Heart right ventricle (tissue), 16 donors: Measurements from ENCODE around the gene ALDH1A3. TPM values are rescaled to one million over a fixed set of nuclear protein-coding genes. Genes with fewer than 3 reads are reported as not detected.

Experiments used
- ATAC-seq, 8 donors: fragments of 200-7000 bp; cut with Tn5 transposase; one replicate each; pipeline ENCODE4 v1.9.1; 2020; ENCODE audit warnings: mild to moderate bottlenecking in 8 of 8, moderate library complexity in 8 of 8, moderate number of reproducible peaks in 1 of 8
- DNase-seq, 2 donors: peaks; one replicate each; pipeline ENCODE4 v3.0.0-alpha.2; 2020
- H3K27ac ChIP-seq, 10 donors: fragments of 200-600 bp; sonication (generic) in 2 of 10; one replicate each; pipeline versions ENCODE4 v1.5.0 to v1.8.0; 2020 to 2022; ENCODE audit warnings: mild to moderate bottlenecking in 3 of 10
- H3K27me3 ChIP-seq, 7 donors: fragments of 200-600 bp; one replicate each; pipeline ENCODE4 v1.8.0; 2021 to 2022; ENCODE audit warnings: mild to moderate bottlenecking in 2 of 7
- H3K36me3 ChIP-seq, 9 donors: fragments of 200-600 bp; sonication (generic) in 1 of 9; one replicate each; pipeline versions ENCODE4 v1.5.0 to v1.8.0; 2020 to 2022; ENCODE audit warnings: mild to moderate bottlenecking in 2 of 9
- H3K4me1 ChIP-seq, 9 donors: fragments of 200-600 bp; sonication (generic) in 1 of 9; one replicate each; pipeline versions ENCODE4 v1.5.0 to v1.8.0; 2020 to 2022; ENCODE audit warnings: mild to moderate bottlenecking in 4 of 9
- H3K4me3 ChIP-seq, 10 donors: fragments of 200-600 bp; sonication (generic) in 2 of 10; one replicate each; pipeline versions ENCODE4 v1.5.0 to v1.8.0; 2020 to 2022; ENCODE audit warnings: mild to moderate bottlenecking in 7 of 10, moderate library complexity in 2 of 10
- H3K9me3 ChIP-seq, 11 donors: fragments of 200-600 bp in 10 of 11; sonication (generic) in 2 of 11; one replicate each; pipeline versions ENCODE4 v1.5.0 to v1.8.0; 2013 to 2022; ENCODE audit warnings: mild to moderate bottlenecking in 2 of 11, control low read depth in 1 of 11, moderate library complexity in 1 of 11
- WGBS, 2 donors: extraction: QIAGEN DNeasy Blood & Tissue Kit; methylation state at CpG; one replicate each; pipeline ENCODE4 v1.1.7; 2013; ENCODE audit warnings: inconsistent platforms in 1 of 2; 5-methylcytosine and 5-hydroxymethylcytosine counted together
- intact Hi-C, 10 donors: fragments of 100-400 bp; cut with DNase I; formaldehyde crosslinking; loops; one replicate each; pipeline versions ENCODE4 v1.11.1 to v1.14.2; 2022
- long read RNA-seq, 3 donors: library from polyadenylated mRNA; unstranded; transcript quantifications; one replicate each; pipeline ENCODE4 v2.0.0, GENCODE V29; 2020 to 2021
- polyA plus RNA-seq, 2 donors: library from polyadenylated mRNA; stranded (reverse); fragments of 200-250 nt; gene quantifications; one replicate each; pipeline ENCODE4 v1.2.3, GENCODE V29; 2013
- total RNA-seq, 10 donors: library from RNA; stranded (reverse); fragmentation: NEBNext Ultra II Directional in 3 of 10; extraction: Animal tissue kit (Norgen Biotek cat#: 25700) in 3 of 10; gene quantifications; one replicate each; pipeline versions ENCODE4 v1.2.1 to v1.2.4, GENCODE V29; 2021 to 2023
- TF ChIP-seq, protein P1 (sequence below), 9 donors: fragments of 200-600 bp; sonication (generic) in 2 of 9; IDR thresholded peaks; one replicate each; pipeline versions ENCODE4 v1.5.0 to v1.8.0; 2021 to 2022; ENCODE audit warnings: antibody characterized with exemption in 9 of 9, mild to moderate bottlenecking in 5 of 9, moderate library complexity in 1 of 9
- donor health status: Arrhythmogenic right ventricular cardiomyopathy.
- donor health status: ischemic (EF 13 %, LVEDD 7.1; RV severe dilation, severe dysfunction).
- donor health status: healthy with polysubstance abuse.
- donor health status: DM: no; HTN: yes; CAD: no.
- donor health status: DM: no; HTN: no; CAD: no.
- donor health status: ischemic (EF 25% LVEDD 6.9; RV normal size, moderate dysfunction).
- donor health status: ischemic (EF 25% LVEDD 5.7; RV mildly dilated, moderate dysfunction).
- donor health status: healthy.
- donor health status: DM: yes; HTN: yes; CAD: no.
- donor health status: Ischemic cardiomyopathy.
- donor health status: ischemic (EF 35%, LVEDD 5.7; RV mildly dilated, moderate dysfunction).
- donor health status: nonischemic (EF 11% LVEDD 7.7; RV severe dilation, severe dysfunction).
- donor health status: DM: yes; HTN: yes; CAD: no.
- donor health status: PGD.
- donor health status: ischemic (EF 29% LVEDD 5.4; RV normal size, mild dysfunction).
- donor health status: nonischemic (EF 23%, LVEDD 6.1; RV moderate dilation, normal function).

ALDH1A3 gene
- total RNA-seq (10 to 100 TPM in 1 of 10 donors, 1 to 10 TPM in 8, under 1 TPM in 1; 0.96 to 24.9 (median 2.3) TPM), polyA plus RNA-seq (1 to 10 TPM; 2.1 to 4.9 TPM)
- long read RNA-seq, donor 1, partial matches to known transcripts, result 1 of 2 reads
- long read RNA-seq, donor 1, other reads (novel, unspliced or antisense), result 0 of 2 reads
- long read RNA-seq, donor 2, transcript ALDH1A3-201 (13 exons, 3,924 nt), result major isoform, 8 of 8 reads
- long read RNA-seq, donor 2, partial matches to known transcripts, result 0 of 8 reads
- long read RNA-seq, donor 2, other reads (novel, unspliced or antisense), result 0 of 8 reads
- long read RNA-seq, donor 3, transcript ALDH1A3-201 (13 exons, 3,924 nt), result major isoform, 5 of 8 reads
- long read RNA-seq, donor 3, partial matches to known transcripts, result 1 of 8 reads
- long read RNA-seq, donor 3, other reads (novel, unspliced or antisense), result 2 of 8 reads

DNA sequence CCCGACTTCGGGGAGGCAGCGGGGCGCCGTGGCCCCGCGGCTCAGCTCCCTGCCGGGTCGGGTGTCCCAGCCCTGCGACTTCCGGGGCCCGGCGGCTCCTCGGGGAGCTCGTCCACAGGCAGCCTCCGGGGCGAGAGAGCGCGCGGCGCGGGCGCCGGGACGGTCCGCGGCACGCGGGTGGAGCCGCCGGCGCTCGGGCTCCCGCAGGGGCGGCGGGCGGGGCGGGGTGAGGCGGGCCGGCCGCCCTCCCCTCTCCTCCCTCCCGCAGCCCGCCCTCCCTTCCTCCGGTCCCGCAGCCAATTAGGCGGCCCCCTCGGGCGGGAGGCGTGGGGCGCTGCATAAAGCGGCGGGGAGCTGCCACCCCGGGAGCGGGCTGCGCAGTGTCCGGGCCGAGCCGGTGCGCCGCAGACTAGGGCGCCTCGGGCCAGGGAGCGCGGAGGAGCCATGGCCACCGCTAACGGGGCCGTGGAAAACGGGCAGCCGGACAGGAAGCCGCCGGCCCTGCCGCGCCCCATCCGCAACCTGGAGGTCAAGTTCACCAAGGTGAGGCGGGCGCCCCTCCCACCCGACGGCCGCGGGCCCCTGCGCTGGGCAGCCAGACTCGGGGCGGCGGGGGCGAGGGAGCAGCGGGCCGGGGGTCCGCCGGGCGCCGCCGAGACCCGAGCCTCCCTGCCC, at the start of gene ALDH1A3:
ALDH1A3 (plus strand) TSS at position 368 of the 675 bp plus-strand sequence; CDS start at position 445, 77 bp downstream.
- Histone ChIP-seq H3K27ac (peak within 1 kb of the TSS in 1 of 10 donors; percentile 4), H3K9me3 (no peaks in the 10 kb centered on the region), H3K36me3 (no peaks in the 10 kb centered on the region), H3K4me3 (peak within 1 kb of the TSS in 9 of 10 donors; percentile 39 to 63 (median 54)), H3K4me1 (peaks cover 0 to 14% (median 0%) of the 10 kb centered on the region in 9 donors), H3K27me3 (peaks cover 18 to 82% (median 68%) of the 10 kb centered on the region in 7 donors)
- intact Hi-C loops, result no loop called here
- DNase-seq (peak; percentile 29 to 47), ATAC-seq (peak in 7 of 8 donors; percentile 26 to 80 (median 70))
- TF ChIP-seq, protein P1, sequence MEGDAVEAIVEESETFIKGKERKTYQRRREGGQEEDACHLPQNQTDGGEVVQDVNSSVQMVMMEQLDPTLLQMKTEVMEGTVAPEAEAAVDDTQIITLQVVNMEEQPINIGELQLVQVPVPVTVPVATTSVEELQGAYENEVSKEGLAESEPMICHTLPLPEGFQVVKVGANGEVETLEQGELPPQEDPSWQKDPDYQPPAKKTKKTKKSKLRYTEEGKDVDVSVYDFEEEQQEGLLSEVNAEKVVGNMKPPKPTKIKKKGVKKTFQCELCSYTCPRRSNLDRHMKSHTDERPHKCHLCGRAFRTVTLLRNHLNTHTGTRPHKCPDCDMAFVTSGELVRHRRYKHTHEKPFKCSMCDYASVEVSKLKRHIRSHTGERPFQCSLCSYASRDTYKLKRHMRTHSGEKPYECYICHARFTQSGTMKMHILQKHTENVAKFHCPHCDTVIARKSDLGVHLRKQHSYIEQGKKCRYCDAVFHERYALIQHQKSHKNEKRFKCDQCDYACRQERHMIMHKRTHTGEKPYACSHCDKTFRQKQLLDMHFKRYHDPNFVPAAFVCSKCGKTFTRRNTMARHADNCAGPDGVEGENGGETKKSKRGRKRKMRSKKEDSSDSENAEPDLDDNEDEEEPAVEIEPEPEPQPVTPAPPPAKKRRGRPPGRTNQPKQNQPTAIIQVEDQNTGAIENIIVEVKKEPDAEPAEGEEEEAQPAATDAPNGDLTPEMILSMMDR (IDR thresholded peaks at IDR 0.05), result no peak
- WGBS, 2 donors, result 0 to 1% methylated on average over 75 to 88 of the region's 93 CpGs

DNA sequence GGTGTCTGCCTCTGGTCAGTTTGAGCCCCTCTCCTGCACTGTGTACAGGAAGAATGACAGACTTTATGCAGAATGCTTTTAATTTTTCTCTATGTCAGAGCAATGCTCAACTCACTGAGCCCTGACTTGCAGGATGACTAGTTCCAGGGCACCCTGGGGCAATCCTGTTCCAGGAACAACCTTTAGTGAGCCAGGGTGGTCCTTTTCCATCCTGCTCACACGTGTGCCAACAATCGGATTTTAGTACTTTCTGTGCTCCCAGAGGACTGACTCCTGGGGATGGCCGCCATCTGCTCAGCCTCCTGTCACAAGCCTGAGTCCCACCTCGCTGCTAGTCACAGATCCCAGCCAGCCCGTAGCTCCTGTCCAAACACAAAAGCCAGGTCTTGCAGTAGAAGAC, 48.2 kb upstream of the ALDH1A3 start:
- Histone ChIP-seq H3K4me3 (no peak overlapping the region), H3K27me3 (peaks cover 0 to 18% (median 3%) of the 10 kb centered on the region in 7 donors), H3K36me3 (no peaks in the 10 kb centered on the region), H3K4me1 (peaks cover 0 to 5% (median 0%) of the 10 kb centered on the region in 9 donors), H3K27ac (no peak overlapping the region), H3K9me3 (peaks cover 0 to 15% (median 3%) of the 10 kb centered on the region in 11 donors)
- DNase-seq, result no peak
- WGBS, 2 donors, result 65 to 67% methylated on average over 5 of the region's 5 CpGs
- intact Hi-C loops, result no loop called here
- TF ChIP-seq, protein P1 (IDR thresholded peaks at IDR 0.05), result no peak
- ATAC-seq, result no peak

DNA sequence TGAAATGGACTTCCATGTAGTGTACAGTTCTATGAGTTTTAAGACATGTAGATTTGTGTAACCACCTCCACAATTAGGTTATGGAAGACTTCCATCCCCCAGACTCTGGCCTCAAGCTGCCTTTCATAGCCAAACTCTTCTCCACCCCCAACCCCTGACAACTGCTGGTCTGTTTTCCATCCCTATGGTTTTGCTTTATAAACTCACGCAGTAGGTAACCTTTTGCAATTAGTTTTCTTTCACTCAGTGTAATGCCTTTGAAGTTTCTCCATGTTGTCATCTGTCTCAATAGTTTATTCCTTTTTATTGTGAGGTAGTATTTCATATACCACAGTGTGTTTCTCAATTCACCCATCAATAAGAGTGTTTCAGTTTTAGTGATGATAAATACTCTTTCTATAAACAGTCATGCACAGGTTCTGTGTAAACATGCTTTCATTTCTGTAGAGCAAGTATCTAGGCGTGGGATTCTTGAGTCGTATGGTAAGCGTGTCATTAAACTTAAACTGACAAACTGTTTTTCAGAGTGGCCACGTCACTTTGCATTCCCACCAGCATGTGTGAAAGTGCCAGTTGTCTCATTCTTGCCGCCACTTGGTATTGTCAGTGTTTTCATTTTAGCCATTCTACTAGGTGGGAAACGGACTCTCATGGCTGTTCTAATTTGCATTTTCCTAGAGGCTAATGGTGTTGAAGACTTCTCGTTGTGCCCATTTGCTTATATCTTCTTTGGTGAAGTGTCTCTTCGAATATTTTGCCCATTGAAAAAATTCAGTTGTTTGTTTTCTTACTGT, 47.3 kb upstream of the ALDH1A3 start:
- Histone ChIP-seq H3K27ac (no peak overlapping the region), H3K4me3 (no peak overlapping the region), H3K36me3 (no peaks in the 10 kb centered on the region), H3K27me3 (peaks cover 0 to 22% (median 5%) of the 10 kb centered on the region in 7 donors), H3K9me3 (peaks cover 0 to 14% (median 3%) of the 10 kb centered on the region in 11 donors), H3K4me1 (peaks cover 0 to 5% (median 0%) of the 10 kb centered on the region in 9 donors)
- ATAC-seq, result no peak
- intact Hi-C loops, result no loop called here
- WGBS, 2 donors, result 89 to 90% methylated on average over 9 of the region's 9 CpGs
- TF ChIP-seq, protein P1 (IDR thresholded peaks at IDR 0.05), result no peak
- no peak for DNase-seq
